RWPE2 (cell line): ENCODE measurements around the gene FAM78B.

Experiments
- ATAC-seq: fragments of 200-7000 bp; cut with Tn5 transposase; 3 replicates; pipeline ENCODE4 v1.9.1; 2021; ENCODE audit warnings: low read depth
- DNase-seq: peaks from one replicate; pipeline ENCODE4 v3.0.0-alpha.2; 2020; ENCODE audit warnings: low spot score
- H3K27ac ChIP-seq: fragments of 450-650 bp; 2 replicates; pipeline ENCODE4 v1.5.1; 2017; ENCODE audit warnings: mild to moderate bottlenecking; ENCODE audit not compliant: poor library complexity, severe bottlenecking
- H3K27me3 ChIP-seq: fragments of 250-450 bp; sonication (Bioruptor Pico); 2 replicates; pipeline ENCODE4 v1.5.1; 2021; ENCODE audit warnings: mild to moderate bottlenecking, moderate library complexity; ENCODE audit not compliant: insufficient read depth, poor library complexity, severe bottlenecking
- H3K36me3 ChIP-seq: fragments of 250-450 bp; sonication (Bioruptor Pico); 2 replicates; pipeline ENCODE4 v1.5.1; 2020; ENCODE audit warnings: low read depth, mild to moderate bottlenecking, moderate library complexity
- H3K4me1 ChIP-seq: fragments of 250-450 bp; sonication (Bioruptor Pico); 2 replicates; pipeline ENCODE4 v1.5.1; 2021; ENCODE audit warnings: mild to moderate bottlenecking, moderate library complexity; ENCODE audit not compliant: insufficient read depth, poor library complexity, severe bottlenecking
- H3K4me3 ChIP-seq: fragments of 250-450 bp; sonication (Bioruptor Pico); 2 replicates; pipeline ENCODE4 v1.5.1; 2021; ENCODE audit warnings: mild to moderate bottlenecking, moderate library complexity; ENCODE audit not compliant: severe bottlenecking
- H3K9me3 ChIP-seq: fragments of 250-450 bp; sonication (Bioruptor Pico); 2 replicates; pipeline ENCODE4 v1.5.1; 2021; ENCODE audit warnings: mild to moderate bottlenecking, moderate library complexity; ENCODE audit not compliant: severe bottlenecking
- CTCF ChIP-seq: fragments of 450-650 bp; IDR thresholded peaks from one replicate; pipeline ENCODE4 v1.5.1; 2017; ENCODE audit warnings: mild to moderate bottlenecking, moderate library complexity; ENCODE audit not compliant: poor library complexity, severe bottlenecking

Gene FAM78B

GRCh38 chr1:166088572-166088955, 78.2 kb downstream of the FAM78B start:
- Histone ChIP-seq H3K4me3 (no peak overlapping the region), H3K4me1 (no peaks in the 10 kb centered on the region), H3K27ac (no peak overlapping the region), H3K9me3 (no peaks in the 10 kb centered on the region), H3K36me3 (no peaks in the 10 kb centered on the region), H3K27me3 (no peaks in the 10 kb centered on the region)
- TF ChIP-seq CTCF: no peak
- ATAC-seq: no peak
- DNase-seq: no peak

- TF ChIP-seq CTCF: no peak
- H3K9me3 ChIP-seq: no peaks in the 10 kb centered on the region
- H3K27ac ChIP-seq: no peak overlapping the region
- no peaks in the 10 kb centered on the region for H3K27me3 ChIP-seq
- DNase-seq (no peak), ATAC-seq (no peak)
- H3K4me3 ChIP-seq: no peak overlapping the region
- no peaks in the 10 kb centered on the region for H3K36me3 ChIP-seq
- no peaks in the 10 kb centered on the region for H3K4me1 ChIP-seq
These were observed 78.8 kb downstream of the FAM78B start for GRCh38 chr1:166087734-166088571.

- no peak overlapping the region for H3K4me3 ChIP-seq
- no peaks in the 10 kb centered on the region for H3K36me3 ChIP-seq
- H3K4me1 ChIP-seq: no peaks in the 10 kb centered on the region
- H3K27me3 ChIP-seq: no peaks in the 10 kb centered on the region
- no peak for DNase-seq
- no peak overlapping the region for H3K27ac ChIP-seq
- no peaks in the 10 kb centered on the region for H3K9me3 ChIP-seq
- no peak for TF ChIP-seq CTCF
- ATAC-seq: no peak; the same call in 2 of the 3 replicates
These were observed 80.5 kb downstream of the FAM78B start for GRCh38 chr1:166086113-166086883.

GRCh38 chr1:166084613-166085012, 82.2 kb downstream of the FAM78B start:
- Histone ChIP-seq H3K9me3 (no peaks in the 10 kb centered on the region), H3K4me1 (no peaks in the 10 kb centered on the region), H3K36me3 (no peaks in the 10 kb centered on the region), H3K27me3 (no peaks in the 10 kb centered on the region), H3K4me3 (no peak overlapping the region), H3K27ac (no peak overlapping the region)
- ATAC-seq: no peak
- TF ChIP-seq CTCF: no peak
- DNase-seq: no peak
